GM12865 (cell line): Measurements from ENCODE around the gene KNL1.
"Not testable (repeated sequence)": the region's sequence is repeated elsewhere in the genome, so short reads cannot be mapped to it uniquely, and the experiment has no call there.

Experiments
- DNase-seq: peaks from one replicate; pipeline ENCODE4 v3.0.0; 2010; ENCODE audit warnings: low read depth
- H3K4me3 ChIP-seq: 2 replicates; pipeline ENCODE4 v1.5.1; 2011; ENCODE audit warnings: mild to moderate bottlenecking, low read depth, low read length, control low read depth
- CTCF ChIP-seq: IDR thresholded peaks from 2 replicates; pipeline ENCODE4 v1.5.1; 2011; ENCODE audit warnings: low read length, control low read depth, low read depth, inconsistent platforms; ENCODE audit not compliant: insufficient read depth; ENCODE audit errors: missing control alignments

The KNL1 gene

GRCh38 chr15:40660686-40661085, 66.6 kb downstream of the KNL1 start:
- no peak for TF ChIP-seq CTCF
- no peak for DNase-seq
- no peak overlapping the region for H3K4me3 ChIP-seq

DNA sequence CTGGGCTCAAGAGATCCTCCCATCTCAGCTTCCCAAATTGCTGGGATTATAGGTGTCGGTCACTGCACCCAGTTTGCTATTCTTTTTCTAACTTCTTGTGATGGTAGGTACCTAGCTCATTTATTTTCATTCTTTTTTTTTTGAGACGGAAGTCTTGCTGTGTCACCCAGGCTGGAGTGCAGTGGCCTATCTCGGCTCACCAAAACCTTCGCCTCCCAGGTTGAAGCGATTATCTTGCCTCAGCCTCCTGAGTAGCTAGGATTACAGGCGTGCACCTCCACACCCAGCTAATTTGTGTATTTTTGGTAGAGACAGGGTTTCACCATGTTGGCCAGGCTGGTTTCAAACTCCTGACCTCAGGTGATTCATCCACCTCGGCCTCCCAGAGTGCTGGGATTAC, 70.9 kb downstream of the KNL1 start:
- no peak overlapping the region for H3K4me3 ChIP-seq
- no peak for TF ChIP-seq CTCF
- no peak for DNase-seq

DNA sequence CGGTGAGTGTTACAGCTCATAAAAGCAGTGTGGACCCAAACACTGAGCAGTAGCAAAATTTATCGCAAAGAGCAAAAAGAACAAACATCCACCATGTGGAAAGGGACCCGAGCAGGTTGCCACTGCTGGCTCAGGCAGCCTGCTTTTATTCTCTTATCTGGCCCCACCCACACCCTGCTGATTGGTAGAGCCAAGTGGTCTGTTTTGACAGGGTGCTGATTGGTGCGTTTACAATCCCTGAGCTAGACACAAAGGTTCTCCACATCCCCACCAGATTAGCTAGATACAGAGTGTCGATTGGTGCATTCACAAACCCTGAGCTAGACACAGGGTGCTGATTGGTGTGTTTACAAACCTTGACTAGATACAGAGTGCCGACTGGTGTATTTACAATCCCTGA, 82.2 kb downstream of the KNL1 start:
- H3K4me3 ChIP-seq, DNase-seq: not testable (repeated sequence)

DNA sequence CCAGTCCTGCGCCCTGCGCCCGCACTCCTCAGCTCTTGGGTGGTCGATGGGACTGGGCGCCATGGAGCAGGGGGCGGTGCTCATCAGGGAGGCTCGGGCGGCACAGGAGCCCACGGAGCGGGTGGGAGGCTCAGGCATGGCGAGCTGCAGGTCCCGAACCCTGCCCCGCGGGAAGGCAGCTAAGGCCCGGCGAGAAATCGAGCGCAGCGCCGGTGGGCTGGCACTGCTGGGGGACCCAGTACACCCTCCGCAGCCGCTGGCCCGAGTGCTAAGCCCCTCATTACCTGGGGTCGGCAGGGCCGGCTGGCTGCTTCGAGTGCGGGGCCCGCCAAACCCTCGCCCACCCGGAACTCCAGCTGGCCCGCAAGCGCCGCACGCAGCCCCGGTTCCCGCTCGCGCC, 82.9 kb downstream of the KNL1 start:
- H3K4me3 ChIP-seq, DNase-seq: not testable (repeated sequence)

DNA sequence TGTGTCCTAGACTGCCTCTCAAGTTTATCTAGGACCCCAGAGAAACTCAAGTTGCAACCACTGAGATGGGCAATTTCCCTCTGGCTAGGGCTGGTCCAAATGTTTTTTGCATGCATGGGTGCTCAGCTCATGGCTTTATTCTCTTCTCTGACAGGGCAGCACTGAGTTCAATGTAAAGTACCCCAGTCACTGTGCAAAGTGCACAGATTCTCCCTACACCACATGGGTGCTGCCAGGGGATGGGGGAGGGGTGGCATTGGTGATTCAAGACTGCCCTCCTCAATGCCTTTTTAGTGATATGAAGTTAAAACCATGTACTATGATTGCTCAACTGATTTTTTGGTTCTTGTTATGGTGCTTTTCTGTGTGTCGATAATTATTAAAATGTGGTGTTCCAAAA, 86.1 kb downstream of the KNL1 start:
- no peak for DNase-seq
- no peak for TF ChIP-seq CTCF
- no peak overlapping the region for H3K4me3 ChIP-seq

DNA sequence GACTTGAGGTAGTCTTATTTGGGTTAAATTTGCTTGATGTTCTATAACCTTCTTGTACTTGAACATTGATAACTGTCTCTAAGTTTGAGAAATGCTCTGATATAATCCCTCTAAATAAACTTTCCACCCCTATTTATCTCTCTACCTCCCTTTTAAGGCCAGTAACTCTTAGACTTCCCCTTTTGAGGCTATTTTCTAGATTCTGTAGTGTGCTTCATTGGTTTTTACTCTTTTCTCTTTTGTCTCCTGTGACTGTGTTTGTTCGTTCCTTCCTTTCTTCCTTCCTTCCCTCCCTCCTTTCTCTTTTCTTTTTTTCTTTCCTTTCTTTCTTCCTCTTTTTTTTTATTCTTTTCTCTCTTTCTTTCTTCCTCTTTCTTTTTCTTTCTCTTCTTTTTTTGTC, 86.9 kb downstream of the KNL1 start:
- not testable (repeated sequence) for H3K4me3 ChIP-seq, DNase-seq

DNA sequence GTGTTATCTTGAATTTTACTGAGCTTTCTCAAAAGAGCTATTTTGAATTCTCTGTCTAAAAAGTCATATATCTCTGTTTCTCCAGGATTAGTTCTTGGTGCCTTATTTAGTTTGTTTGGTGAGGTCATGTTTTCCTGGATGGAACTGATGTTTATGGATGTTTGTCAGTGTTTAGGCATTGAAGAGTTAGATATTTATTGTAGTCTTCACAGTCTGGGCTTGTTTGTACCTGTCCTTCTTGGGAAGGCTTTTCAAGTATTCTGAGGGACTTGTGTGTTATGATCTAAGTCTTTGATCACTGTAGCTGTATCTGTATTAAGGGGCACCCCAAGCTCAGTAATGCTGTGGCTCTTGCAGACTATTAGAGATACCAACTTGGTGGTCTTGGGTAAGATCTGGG, 90.3 kb downstream of the KNL1 start:
- no peak for TF ChIP-seq CTCF
- no peak overlapping the region for H3K4me3 ChIP-seq
- no peak for DNase-seq

GRCh38 chr15:40685376-40685775, 91.3 kb downstream of the KNL1 start:
- TF ChIP-seq CTCF: no peak
- H3K4me3 ChIP-seq: no peak overlapping the region
- DNase-seq: no peak

- TF ChIP-seq CTCF: no peak
- no peak for DNase-seq
- no peak overlapping the region for H3K4me3 ChIP-seq
These were observed 95.1 kb downstream of the KNL1 start for GRCh38 chr15:40688932-40689799.
